Vagina (tissue), 2 donors: ENCODE measurements around the gene TBC1D25.

Source experiments
- CTCF ChIP-seq, 3 experiments: fragments of 450-650 bp in 2 of 3; fragments of 200-600 bp in 1 of 3; sonication (generic) in 1 of 3; IDR thresholded peaks; one replicate each; pipeline ENCODE4 v1.5.1; 2017 to 2019; ENCODE audit warnings: antibody characterized with exemption in 3 of 3, mild to moderate bottlenecking in 2 of 3, moderate library complexity in 2 of 3
- POLR2A ChIP-seq, 2 donors: fragments of 450-650 bp; IDR thresholded peaks; one replicate each; pipeline ENCODE4 v1.6.1; 2017; ENCODE audit warnings: antibody characterized with exemption in 2 of 2, mild to moderate bottlenecking in 2 of 2, moderate library complexity in 2 of 2

GRCh38 chrX:48540028-48540375 is 488 bp downstream of the TBC1D25 start:
- TF ChIP-seq CTCF (IDR thresholded peaks at IDR 0.05) (no peak), POLR2A (IDR thresholded peaks at IDR 0.05) (no peak)
